Astrocyte of the cerebellum (primary cell): ENCODE data around the gene WDR75.

Experiments
- DNase-seq: peaks from one replicate; pipeline ENCODE4 v3.0.0-alpha.2; 2011; ENCODE audit warnings: low read depth
- H3K4me3 ChIP-seq: 2 replicates; pipeline ENCODE4 v1.5.1; 2011; ENCODE audit warnings: mild to moderate bottlenecking, low read depth, low read length, moderate library complexity
- CTCF ChIP-seq: IDR thresholded peaks from 2 replicates; pipeline ENCODE4 v1.5.1; 2012; ENCODE audit warnings: low read length, low read depth, moderate library complexity, mild to moderate bottlenecking; ENCODE audit errors: missing control alignments
- in situ Hi-C: cut with HindIII; loops from 2 replicates; pipeline ENCODE4 v1.10.0; 2017; ENCODE audit warnings: low sequenced_read_pairs

The WDR75 gene

DNA sequence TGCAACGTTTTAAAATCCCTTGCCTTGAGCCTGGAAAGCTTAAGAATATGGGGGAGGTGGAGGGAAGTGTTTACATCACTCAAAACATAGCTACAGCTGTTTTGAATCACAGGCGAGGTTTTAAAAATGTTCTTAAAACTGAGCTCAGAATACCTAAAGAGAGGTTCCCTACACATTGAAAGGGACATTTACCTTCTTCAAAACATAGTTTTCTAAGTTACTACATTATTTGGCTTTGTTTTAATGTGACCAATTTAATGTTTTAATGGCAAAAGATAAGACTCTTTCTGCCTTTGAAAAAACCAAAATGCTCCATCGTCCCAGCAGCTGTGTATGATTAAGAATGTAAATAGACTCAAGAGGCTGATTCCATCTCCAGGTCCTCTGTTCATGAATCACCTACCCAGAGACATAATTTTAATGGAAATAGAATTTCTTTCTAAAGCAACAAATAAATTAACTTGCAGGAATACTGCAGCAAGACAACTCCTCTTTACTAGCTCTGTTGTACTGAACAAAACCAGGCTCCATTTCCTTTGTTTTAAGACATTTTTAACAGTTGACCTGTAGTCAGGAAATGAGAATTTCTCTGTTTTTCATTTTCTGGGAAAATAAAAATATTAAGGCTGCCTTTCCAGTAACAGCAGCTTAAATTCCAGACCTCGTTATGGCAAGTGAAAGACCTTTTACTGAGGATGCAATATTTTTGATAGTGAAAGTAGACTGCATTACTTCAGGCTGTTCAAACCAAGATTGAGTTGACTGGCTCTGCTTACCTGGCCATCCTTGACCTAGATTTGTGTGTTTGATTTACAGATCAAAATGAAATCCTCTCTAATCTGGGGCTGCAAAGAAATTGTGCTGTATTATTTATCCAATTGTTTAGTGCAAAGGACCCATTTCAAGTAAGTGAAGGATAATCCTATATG, 33.7 kb upstream of the WDR75 start:
- in situ Hi-C loops: loop anchor here (5.0 to 25.0 kb wide), 2 partner anchors 60 to 295 kb away; no protein-coding TSS in a partner anchor
- H3K4me3 ChIP-seq: no peak overlapping the region
- peak; percentile 19 for DNase-seq
- TF ChIP-seq CTCF: no peak

GRCh38 chr2:189408294-189408693, 33.0 kb upstream of the WDR75 start:
- no peak overlapping the region for H3K4me3 ChIP-seq
- no peak for TF ChIP-seq CTCF
- no peak for DNase-seq
- in situ Hi-C loops: loop anchor here (5.0 to 25.0 kb wide), 2 partner anchors 61 to 296 kb away; no protein-coding TSS in a partner anchor

GRCh38 chr2:189409131-189409530, 32.1 kb upstream of the WDR75 start:
- H3K4me3 ChIP-seq: no peak overlapping the region
- no peak for TF ChIP-seq CTCF
- in situ Hi-C loops: loop anchor here (5.0 to 25.0 kb wide), 2 partner anchors 62 to 297 kb away; no protein-coding TSS in a partner anchor
- no peak for DNase-seq

- in situ Hi-C loops: loop anchor here (5.0 to 25.0 kb wide), 2 partner anchors 62 to 297 kb away; no protein-coding TSS in a partner anchor
- peak; percentile 9 for DNase-seq
Observed at GRCh38 chr2:189409647-189410046, 31.6 kb upstream of the WDR75 start.

GRCh38 chr2:189411860-189412259, 29.4 kb upstream of the WDR75 start:
- TF ChIP-seq CTCF: no peak
- no peak overlapping the region for H3K4me3 ChIP-seq
- DNase-seq: peak; percentile 78
- in situ Hi-C loops: loop anchor here (25.0 kb wide), 1 partner anchor 300 kb away; no protein-coding TSS in a partner anchor

More at GRCh38 chr2:189409647-189410046, 31.6 kb upstream of the WDR75 start:
- no peak for TF ChIP-seq CTCF
- no peak overlapping the region for H3K4me3 ChIP-seq

- peak; percentile 42 for TF ChIP-seq CTCF
- no peak overlapping the region for H3K4me3 ChIP-seq
- in situ Hi-C loops: loop anchor here (25.0 kb wide), 1 partner anchor 300 kb away; no protein-coding TSS in a partner anchor
- peak; percentile 66 for DNase-seq
Observed at GRCh38 chr2:189412330-189412953, 28.8 kb upstream of the WDR75 start.
